ENCODE data around the gene BRF1.
"Not testable (repeated sequence)": the region's sequence is repeated elsewhere in the genome, so short reads cannot be mapped to it uniquely, and the experiment has no call there.

Gene BRF1

DNA sequence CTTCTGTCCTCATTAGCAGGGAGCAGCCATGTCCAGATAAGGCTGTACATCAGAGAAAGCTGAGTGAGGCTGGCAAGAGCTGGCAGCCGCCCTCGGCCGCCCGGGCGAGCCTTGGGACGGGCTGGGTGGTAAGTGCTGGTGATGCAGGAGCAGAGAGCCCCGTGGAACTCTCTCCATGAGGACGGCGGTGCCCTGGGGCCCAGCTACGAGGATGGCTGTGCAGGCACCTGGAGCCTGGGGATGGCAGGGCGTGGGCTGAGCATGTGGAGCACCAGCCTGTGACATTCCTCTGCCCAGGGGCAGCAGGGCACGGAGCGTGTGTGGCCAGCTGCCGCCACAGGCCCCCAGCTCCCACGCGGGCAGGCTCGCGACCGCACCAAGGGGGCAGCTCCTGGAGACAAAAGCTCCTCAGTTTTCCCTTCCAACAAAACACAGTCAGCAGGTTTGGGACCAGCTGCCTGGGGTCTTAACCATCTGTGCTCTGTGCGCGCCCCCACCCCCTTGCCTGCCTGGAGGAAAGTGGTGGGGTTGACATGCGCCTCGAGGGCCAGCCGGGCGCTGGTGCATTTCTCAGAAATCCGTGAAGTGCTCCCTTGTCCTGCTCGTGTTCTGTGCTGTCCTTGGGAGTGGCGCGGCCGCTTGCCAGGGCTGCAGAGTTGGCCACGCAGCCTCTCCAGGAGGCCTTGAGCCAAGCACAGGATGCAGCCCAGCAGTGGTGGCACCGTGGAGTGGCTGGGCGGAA lies 35.1 kb upstream of the BRF1 start:
- Histone ChIP-seq H3K27ac (ENCODE audit: low read depth, low read length) (no peak overlapping the region), H3K4me1 (ENCODE audit: control insufficient read depth, low read length) (peaks cover 8% of the 10 kb centered on the region), H3K27me3 (ENCODE audit: control insufficient read depth, low read length) (no peaks in the 10 kb centered on the region), H3K9me3 (ENCODE audit: control insufficient read depth, insufficient read depth, low read length) (no peaks in the 10 kb centered on the region), H3K79me2 (ENCODE audit: control insufficient read depth, low read length) (no peaks in the 10 kb centered on the region), H4K20me1 (ENCODE audit: control insufficient read depth, insufficient read depth, low read depth, low read length) (no peaks in the 10 kb centered on the region), H3K36me3 (ENCODE audit: control insufficient read depth, low read length) (no peaks in the 10 kb centered on the region), H3K4me2 (ENCODE audit: low read length) (no peak overlapping the region), H3K9me2 (replicated peaks; ENCODE audit: control insufficient read depth, low read length) (no peaks in the 10 kb centered on the region), H3K4me3 (ENCODE audit: low read length) (no peak overlapping the region), H3F3A (ENCODE audit: control insufficient read depth, insufficient read depth) (no peaks in the 10 kb centered on the region)
- TF ChIP-seq, protein P1, sequence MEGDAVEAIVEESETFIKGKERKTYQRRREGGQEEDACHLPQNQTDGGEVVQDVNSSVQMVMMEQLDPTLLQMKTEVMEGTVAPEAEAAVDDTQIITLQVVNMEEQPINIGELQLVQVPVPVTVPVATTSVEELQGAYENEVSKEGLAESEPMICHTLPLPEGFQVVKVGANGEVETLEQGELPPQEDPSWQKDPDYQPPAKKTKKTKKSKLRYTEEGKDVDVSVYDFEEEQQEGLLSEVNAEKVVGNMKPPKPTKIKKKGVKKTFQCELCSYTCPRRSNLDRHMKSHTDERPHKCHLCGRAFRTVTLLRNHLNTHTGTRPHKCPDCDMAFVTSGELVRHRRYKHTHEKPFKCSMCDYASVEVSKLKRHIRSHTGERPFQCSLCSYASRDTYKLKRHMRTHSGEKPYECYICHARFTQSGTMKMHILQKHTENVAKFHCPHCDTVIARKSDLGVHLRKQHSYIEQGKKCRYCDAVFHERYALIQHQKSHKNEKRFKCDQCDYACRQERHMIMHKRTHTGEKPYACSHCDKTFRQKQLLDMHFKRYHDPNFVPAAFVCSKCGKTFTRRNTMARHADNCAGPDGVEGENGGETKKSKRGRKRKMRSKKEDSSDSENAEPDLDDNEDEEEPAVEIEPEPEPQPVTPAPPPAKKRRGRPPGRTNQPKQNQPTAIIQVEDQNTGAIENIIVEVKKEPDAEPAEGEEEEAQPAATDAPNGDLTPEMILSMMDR (IDR thresholded peaks at IDR 0.05; ENCODE audit: low read depth, low read length, poor library complexity, severe bottlenecking): no peak
- TF ChIP-seq EZH2phosphoT487 (IDR thresholded peaks at IDR 0.05; ENCODE audit: borderline replicate concordance, low read length): no peak

DNA sequence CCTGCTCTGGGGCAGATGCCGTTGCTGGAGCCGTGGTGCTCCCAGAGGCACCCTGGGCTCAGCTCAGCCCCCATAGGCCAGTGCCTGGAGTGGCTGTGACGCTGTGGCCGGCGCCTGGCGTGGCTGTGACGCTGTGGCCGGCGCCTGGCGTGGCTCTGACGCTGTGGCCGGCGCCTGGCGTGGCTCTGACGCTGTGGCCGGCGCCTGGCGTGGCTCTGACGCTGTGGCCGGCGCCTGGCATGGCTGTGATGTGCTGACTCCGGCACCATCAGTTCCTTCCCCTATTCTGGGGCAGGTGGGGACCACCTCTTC lies 34.4 kb upstream of the BRF1 start:
- H4K20me1 ChIP-seq (ENCODE audit: control insufficient read depth, insufficient read depth, low read depth, low read length); H3K4me1 ChIP-seq (ENCODE audit: control insufficient read depth, low read length); H3K9me3 ChIP-seq (ENCODE audit: control insufficient read depth, insufficient read depth, low read length); H3K27ac ChIP-seq (ENCODE audit: low read depth, low read length); H3K36me3 ChIP-seq (ENCODE audit: control insufficient read depth, low read length); H3K79me2 ChIP-seq (ENCODE audit: control insufficient read depth, low read length); H3K4me2 ChIP-seq (ENCODE audit: low read length); H3K4me3 ChIP-seq (ENCODE audit: low read length); H3K9me2 ChIP-seq (replicated peaks; ENCODE audit: control insufficient read depth, low read length); H3F3A ChIP-seq (ENCODE audit: control insufficient read depth, insufficient read depth); H3K27me3 ChIP-seq (ENCODE audit: control insufficient read depth, low read length): not testable (repeated sequence)

DNA sequence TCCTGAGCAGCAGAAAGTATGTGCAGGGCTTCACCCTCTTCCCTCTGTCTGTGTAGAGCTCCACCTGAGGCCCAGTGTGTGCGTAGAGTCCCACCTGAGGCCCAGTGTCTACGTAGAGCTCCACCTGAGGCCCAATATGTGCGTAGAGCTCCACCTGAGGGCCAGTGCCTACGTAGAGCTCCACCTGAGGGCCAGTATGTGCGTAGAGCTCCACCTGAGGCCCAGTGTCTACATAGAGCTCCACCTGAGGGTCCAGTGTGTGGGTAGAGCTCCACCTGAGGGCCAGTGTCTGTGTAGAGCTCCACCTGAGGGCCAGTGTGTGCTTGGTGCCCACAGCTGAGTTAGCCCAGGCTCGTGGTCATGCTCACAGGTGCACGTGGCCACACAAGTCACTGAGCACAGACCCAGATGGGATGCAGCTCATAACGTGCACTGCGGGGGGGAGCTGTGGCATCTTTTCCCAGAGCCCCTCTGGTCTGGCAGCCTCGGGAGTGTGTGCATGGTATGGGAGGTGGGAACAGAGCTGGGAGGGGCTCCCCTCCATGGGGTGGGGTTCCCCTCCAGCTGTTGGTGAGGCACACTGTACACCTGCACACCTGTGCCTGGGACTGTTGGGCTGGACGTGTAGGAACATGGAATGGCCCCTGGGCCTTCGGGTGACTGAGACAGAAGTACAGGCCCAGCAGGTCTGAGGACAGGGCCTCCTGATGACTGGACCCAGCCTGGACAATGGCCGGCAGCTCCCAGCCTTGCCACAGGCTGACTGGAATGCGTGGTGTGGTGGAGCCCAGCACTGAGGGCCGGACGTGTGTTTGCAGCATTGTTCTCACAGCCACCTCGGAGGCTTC lies 33.8 kb upstream of the BRF1 start:
- no peaks in the 10 kb centered on the region for H3K79me2 ChIP-seq (ENCODE audit: control insufficient read depth, low read length)
- no peak overlapping the region for H3K4me2 ChIP-seq (ENCODE audit: low read length)
- H3K9me2 ChIP-seq (replicated peaks; ENCODE audit: control insufficient read depth, low read length): no peaks in the 10 kb centered on the region
- no peaks in the 10 kb centered on the region for H4K20me1 ChIP-seq (ENCODE audit: control insufficient read depth, insufficient read depth, low read depth, low read length)
- H3K4me3 ChIP-seq (ENCODE audit: low read length): no peak overlapping the region
- no peak for TF ChIP-seq EZH2phosphoT487 (IDR thresholded peaks at IDR 0.05; ENCODE audit: borderline replicate concordance, low read length)
- TF ChIP-seq, protein P1 (IDR thresholded peaks at IDR 0.05; ENCODE audit: low read depth, low read length, poor library complexity, severe bottlenecking): peak; percentile 11
- no peaks in the 10 kb centered on the region for H3F3A ChIP-seq (ENCODE audit: control insufficient read depth, insufficient read depth)
- H3K36me3 ChIP-seq (ENCODE audit: control insufficient read depth, low read length): no peaks in the 10 kb centered on the region
- no peaks in the 10 kb centered on the region for H3K27me3 ChIP-seq (ENCODE audit: control insufficient read depth, low read length)
- H3K27ac ChIP-seq (ENCODE audit: low read depth, low read length): no peak overlapping the region
- no peaks in the 10 kb centered on the region for H3K4me1 ChIP-seq (ENCODE audit: control insufficient read depth, low read length)
- no peaks in the 10 kb centered on the region for H3K9me3 ChIP-seq (ENCODE audit: control insufficient read depth, insufficient read depth, low read length)

All from DOHH2 (cell line).